GM12872 (cell line): Measurements from ENCODE around the gene BBS9.

ENCODE experiments used
- CTCF ChIP-seq: IDR thresholded peaks from 3 replicates; pipeline ENCODE4 v1.5.1; 2011; ENCODE audit warnings: low read depth, mild to moderate bottlenecking, low read length, moderate library complexity; ENCODE audit not compliant: insufficient read depth

The BBS9 gene

GRCh38 chr7:33155811-33156210 lies 26.4 kb downstream of the BBS9 start:
- TF ChIP-seq CTCF: no peak

GRCh38 chr7:33156441-33156840 lies 27.1 kb downstream of the BBS9 start:
- TF ChIP-seq CTCF: no peak

- no peak for TF ChIP-seq CTCF
Observed at GRCh38 chr7:33157311-33157710, 27.9 kb downstream of the BBS9 start.

- no peak for TF ChIP-seq CTCF
Observed at GRCh38 chr7:33157781-33158180, 28.4 kb downstream of the BBS9 start.

GRCh38 chr7:33177876-33178275 lies 48.5 kb downstream of the BBS9 start:
- TF ChIP-seq CTCF: no peak

GRCh38 chr7:33179519-33179918 lies 50.2 kb downstream of the BBS9 start:
- TF ChIP-seq CTCF: no peak

GRCh38 chr7:33183504-33183903 lies 54.1 kb downstream of the BBS9 start:
- TF ChIP-seq CTCF: no peak

- no peak for TF ChIP-seq CTCF
Observed at GRCh38 chr7:33184828-33185227, 55.5 kb downstream of the BBS9 start.
